GM18519 (cell line): ENCODE data around the gene SLC2A5.

ENCODE experiments used
- ATAC-seq: cut with Tn5 transposase; IDR thresholded peaks from one replicate; pipeline ENCODE4 v1.9.1; 2021; ENCODE audit warnings: mild to moderate bottlenecking, moderate library complexity; ENCODE audit not compliant: unreplicated experiment, low FRiP score

The SLC2A5 gene

GRCh38 chr1:9065213-9065751 lies 4.2 kb downstream of the SLC2A5 start:
- ATAC-seq, result no peak

- ATAC-seq, result no peak
These were observed 6.6 kb downstream of the SLC2A5 start for GRCh38 chr1:9062846-9063245.

GRCh38 chr1:9062021-9062471 lies 7.4 kb downstream of the SLC2A5 start:
- ATAC-seq, result no peak

- no peak for ATAC-seq
These were observed 8.0 kb downstream of the SLC2A5 start for GRCh38 chr1:9061252-9061960.

GRCh38 chr1:9059891-9060744 lies 9.3 kb downstream of the SLC2A5 start:
- ATAC-seq, result no peak

GRCh38 chr1:9058465-9058864 lies 11.0 kb downstream of the SLC2A5 start:
- no peak for ATAC-seq

GRCh38 chr1:9057851-9058250 lies 11.6 kb downstream of the SLC2A5 start:
- no peak for ATAC-seq

GRCh38 chr1:9052272-9053049 lies 17.0 kb downstream of the SLC2A5 start:
- ATAC-seq, result no peak

- no peak for ATAC-seq
These were observed 18.1 kb downstream of the SLC2A5 start for GRCh38 chr1:9051379-9051778.

- no peak for ATAC-seq
These were observed 18.6 kb downstream of the SLC2A5 start for GRCh38 chr1:9050803-9051202.

GRCh38 chr1:9048551-9048950 lies 20.9 kb downstream of the SLC2A5 start:
- no peak for ATAC-seq

- ATAC-seq, result no peak
These were observed 22.4 kb downstream of the SLC2A5 start for GRCh38 chr1:9047019-9047418.

- no peak for ATAC-seq
These were observed 23.4 kb downstream of the SLC2A5 start for GRCh38 chr1:9045861-9046510.

GRCh38 chr1:9044236-9044635 lies 25.2 kb downstream of the SLC2A5 start:
- ATAC-seq, result no peak

GRCh38 chr1:9042272-9042671 lies 27.2 kb downstream of the SLC2A5 start:
- ATAC-seq, result no peak

GRCh38 chr1:9041116-9041779 lies 28.2 kb downstream of the SLC2A5 start:
- ATAC-seq, result no peak

GRCh38 chr1:9040659-9041030 lies 28.8 kb downstream of the SLC2A5 start:
- no peak for ATAC-seq

- no peak for ATAC-seq
These were observed 29.4 kb downstream of the SLC2A5 start for GRCh38 chr1:9039761-9040658.
